Skeletal muscle satellite cell (primary cell): ENCODE measurements around the gene SLC39A11.
"Not testable (repeated sequence)": the region's sequence is repeated elsewhere in the genome, so short reads cannot be mapped to it uniquely, and the experiment has no call there.

Experiments used
- H3K27me3 ChIP-seq: 2 replicates; pipeline ENCODE4 v1.7.0; 2013; ENCODE audit warnings: low read length; ENCODE audit not compliant: control insufficient read depth, insufficient read depth
- H3K36me3 ChIP-seq: 2 replicates; pipeline ENCODE4 v1.7.0; 2013; ENCODE audit warnings: mild to moderate bottlenecking, control low read depth, low read length; ENCODE audit not compliant: insufficient read depth
- H3K4me1 ChIP-seq: 2 replicates; pipeline ENCODE4 v1.7.0; 2013; ENCODE audit warnings: low read length; ENCODE audit not compliant: control insufficient read depth, insufficient read depth
- H3K4me2 ChIP-seq: 2 replicates; pipeline ENCODE4 v1.7.0; 2013; ENCODE audit warnings: mild to moderate bottlenecking, low read length
- H3K4me3 ChIP-seq: 2 replicates; pipeline ENCODE4 v1.7.0; 2013; ENCODE audit warnings: low read length
- H3K9ac ChIP-seq: 2 replicates; pipeline ENCODE4 v1.7.0; 2013; ENCODE audit warnings: mild to moderate bottlenecking, low read depth, low read length, moderate library complexity
- H3K9me3 ChIP-seq: replicated peaks from 2 replicates; pipeline ENCODE4 v1.7.0; 2013; ENCODE audit warnings: mild to moderate bottlenecking, control low read depth, low read length

The SLC39A11 gene

GRCh38 chr17:72761893-72762575 is 330.5 kb downstream of the SLC39A11 start:
- not testable (repeated sequence) for H3K4me2 ChIP-seq, H3K9ac ChIP-seq, H3K36me3 ChIP-seq, H3K4me3 ChIP-seq, H3K27me3 ChIP-seq, H3K4me1 ChIP-seq, H3K9me3 ChIP-seq

GRCh38 chr17:72761431-72761830 is 331.1 kb downstream of the SLC39A11 start:
- H3K36me3 ChIP-seq: no peaks in the 10 kb centered on the region
- H3K27me3 ChIP-seq: no peaks in the 10 kb centered on the region

GRCh38 chr17:72760368-72760767 is 332.1 kb downstream of the SLC39A11 start:
- Histone ChIP-seq H3K9me3 (no peaks in the 10 kb centered on the region), H3K4me1 (no peaks in the 10 kb centered on the region), H3K9ac (no peak overlapping the region), H3K4me3 (no peak overlapping the region), H3K36me3 (no peaks in the 10 kb centered on the region), H3K4me2 (no peak overlapping the region), H3K27me3 (no peaks in the 10 kb centered on the region)

More at GRCh38 chr17:72761431-72761830, 331.1 kb downstream of the SLC39A11 start:
- Histone ChIP-seq H3K4me3 (no peak overlapping the region), H3K4me2 (no peak overlapping the region), H3K9ac (no peak overlapping the region), H3K9me3 (no peaks in the 10 kb centered on the region), H3K4me1 (no peaks in the 10 kb centered on the region)

- no peaks in the 10 kb centered on the region for H3K9me3 ChIP-seq
- no peak overlapping the region for H3K4me3 ChIP-seq
- H3K36me3 ChIP-seq: no peaks in the 10 kb centered on the region
- no peaks in the 10 kb centered on the region for H3K27me3 ChIP-seq
- H3K9ac ChIP-seq: no peak overlapping the region
- H3K4me1 ChIP-seq: no peaks in the 10 kb centered on the region
- no peak overlapping the region for H3K4me2 ChIP-seq
Observed at GRCh38 chr17:72759301-72759700, 333.2 kb downstream of the SLC39A11 start.

- no peaks in the 10 kb centered on the region for H3K36me3 ChIP-seq
- H3K9me3 ChIP-seq: no peaks in the 10 kb centered on the region
- no peak overlapping the region for H3K4me3 ChIP-seq
- no peaks in the 10 kb centered on the region for H3K27me3 ChIP-seq
- H3K9ac ChIP-seq: no peak overlapping the region
- no peak overlapping the region for H3K4me2 ChIP-seq
- H3K4me1 ChIP-seq: no peaks in the 10 kb centered on the region
Observed at GRCh38 chr17:72756256-72756655, 336.2 kb downstream of the SLC39A11 start.

GRCh38 chr17:72754513-72754912 is 338.0 kb downstream of the SLC39A11 start:
- Histone ChIP-seq H3K4me2 (no peak overlapping the region), H3K4me3 (no peak overlapping the region), H3K9ac (no peak overlapping the region), H3K36me3 (no peaks in the 10 kb centered on the region), H3K4me1 (no peaks in the 10 kb centered on the region), H3K9me3 (no peaks in the 10 kb centered on the region), H3K27me3 (no peaks in the 10 kb centered on the region)

- Histone ChIP-seq H3K9me3 (no peaks in the 10 kb centered on the region), H3K4me2 (no peak overlapping the region), H3K27me3 (no peaks in the 10 kb centered on the region), H3K36me3 (no peaks in the 10 kb centered on the region), H3K4me1 (no peaks in the 10 kb centered on the region), H3K9ac (no peak overlapping the region), H3K4me3 (no peak overlapping the region)
Observed at GRCh38 chr17:72751746-72752145, 340.7 kb downstream of the SLC39A11 start.

- Histone ChIP-seq H3K4me3 (no peak overlapping the region), H3K27me3 (no peaks in the 10 kb centered on the region), H3K4me1 (no peaks in the 10 kb centered on the region), H3K9ac (no peak overlapping the region), H3K36me3 (no peaks in the 10 kb centered on the region), H3K9me3 (no peaks in the 10 kb centered on the region), H3K4me2 (no peak overlapping the region)
Observed at GRCh38 chr17:72749119-72749572, 343.3 kb downstream of the SLC39A11 start.

GRCh38 chr17:72747501-72747900 is 345.0 kb downstream of the SLC39A11 start:
- no peaks in the 10 kb centered on the region for H3K4me1 ChIP-seq
- no peak overlapping the region for H3K4me3 ChIP-seq
- no peak overlapping the region for H3K9ac ChIP-seq
- no peaks in the 10 kb centered on the region for H3K9me3 ChIP-seq
- H3K4me2 ChIP-seq: no peak overlapping the region
- no peaks in the 10 kb centered on the region for H3K36me3 ChIP-seq
- no peaks in the 10 kb centered on the region for H3K27me3 ChIP-seq

GRCh38 chr17:72745241-72745640 is 347.2 kb downstream of the SLC39A11 start:
- Histone ChIP-seq H3K4me2 (no peak overlapping the region), H3K9ac (no peak overlapping the region), H3K36me3 (no peaks in the 10 kb centered on the region), H3K4me3 (no peak overlapping the region), H3K27me3 (no peaks in the 10 kb centered on the region), H3K9me3 (no peaks in the 10 kb centered on the region), H3K4me1 (no peaks in the 10 kb centered on the region)

- Histone ChIP-seq H3K4me2 (no peak overlapping the region), H3K4me3 (no peak overlapping the region), H3K4me1 (no peaks in the 10 kb centered on the region), H3K9me3 (no peaks in the 10 kb centered on the region), H3K9ac (no peak overlapping the region), H3K36me3 (no peaks in the 10 kb centered on the region), H3K27me3 (no peaks in the 10 kb centered on the region)
Observed at GRCh38 chr17:72743037-72743467, 349.4 kb downstream of the SLC39A11 start.

GRCh38 chr17:72737151-72737690 is 355.3 kb downstream of the SLC39A11 start:
- no peak overlapping the region for H3K4me3 ChIP-seq
- no peaks in the 10 kb centered on the region for H3K9me3 ChIP-seq
- H3K4me1 ChIP-seq: no peaks in the 10 kb centered on the region
- no peaks in the 10 kb centered on the region for H3K36me3 ChIP-seq
- H3K4me2 ChIP-seq: no peak overlapping the region
- no peaks in the 10 kb centered on the region for H3K27me3 ChIP-seq
- H3K9ac ChIP-seq: no peak overlapping the region
